GM06990 (cell line): ENCODE measurements around the gene TMEM121B.

Source experiments
- DNase-seq: peaks from one replicate; pipeline ENCODE4 v3.0.0-alpha.2; 2011; ENCODE audit not compliant: insufficient read length; ENCODE audit errors: extremely low read depth
- H3K27me3 ChIP-seq: replicated peaks from 2 replicates; pipeline ENCODE4 v1.6.0; 2011; ENCODE audit warnings: low read length; ENCODE audit not compliant: control insufficient read depth, insufficient read depth
- H3K36me3 ChIP-seq: 2 replicates; pipeline ENCODE4 v1.5.1; 2011; ENCODE audit warnings: low read length; ENCODE audit not compliant: control insufficient read depth, insufficient read depth
- H3K4me3 ChIP-seq: replicated peaks from 2 replicates; pipeline ENCODE4 v1.5.1; 2011; ENCODE audit warnings: low read depth, mild to moderate bottlenecking, control low read depth, low read length
- CTCF ChIP-seq: IDR thresholded peaks from 2 replicates; pipeline ENCODE4 v1.5.1; 2011; ENCODE audit warnings: low read length, control low read depth, mild to moderate bottlenecking, inconsistent platforms; ENCODE audit not compliant: insufficient read depth, poor library complexity, severe bottlenecking

TMEM121B gene

GRCh38 chr22:17109976-17110375, 11.2 kb downstream of the TMEM121B start:
- DNase-seq: no peak
- peaks cover 6% of the 10 kb centered on the region for H3K36me3 ChIP-seq
- no peaks in the 10 kb centered on the region for H3K27me3 ChIP-seq
- TF ChIP-seq CTCF: no peak
- no peak overlapping the region for H3K4me3 ChIP-seq

GRCh38 chr22:17109113-17109865, 11.9 kb downstream of the TMEM121B start:
- Histone ChIP-seq H3K4me3 (no peak overlapping the region), H3K27me3 (no peaks in the 10 kb centered on the region), H3K36me3 (peaks cover 6% of the 10 kb centered on the region)
- no peak for TF ChIP-seq CTCF
- DNase-seq: no peak

GRCh38 chr22:17108256-17109112, 12.7 kb downstream of the TMEM121B start:
- H3K27me3 ChIP-seq: no peaks in the 10 kb centered on the region
- no peak overlapping the region for H3K4me3 ChIP-seq
- H3K36me3 ChIP-seq: peaks cover 7% of the 10 kb centered on the region
- TF ChIP-seq CTCF: no peak
- no peak for DNase-seq

GRCh38 chr22:17107547-17107810, 13.7 kb downstream of the TMEM121B start:
- DNase-seq: no peak
- H3K36me3 ChIP-seq: peaks cover 8% of the 10 kb centered on the region
- no peak for TF ChIP-seq CTCF
- H3K27me3 ChIP-seq: no peaks in the 10 kb centered on the region
- no peak overlapping the region for H3K4me3 ChIP-seq

GRCh38 chr22:17106785-17107546, 14.2 kb downstream of the TMEM121B start:
- Histone ChIP-seq H3K36me3 (peaks cover 11% of the 10 kb centered on the region), H3K27me3 (no peaks in the 10 kb centered on the region), H3K4me3 (no peak overlapping the region)
- DNase-seq: no peak
- no peak for TF ChIP-seq CTCF
